ENCODE measurements around the gene INTS4. TPM values are rescaled to one million over a fixed set of nuclear protein-coding genes. Genes with fewer than 3 reads are reported as not detected.
"Not testable (repeated sequence)": the region's sequence is repeated elsewhere in the genome, so short reads cannot be mapped to it uniquely, and the experiment has no call there.

Gene INTS4
- total RNA-seq, 2 donors from 2014 or later = 22.7 to 30.9 TPM

GRCh38 chr11:78031629-78032028 is 37.2 kb upstream of the INTS4 start:
- no peaks in the 10 kb centered on the region for H3K9me3 ChIP-seq
- H3K27ac ChIP-seq = peak overlapping the region; percentile 26 to 76 (median 48)
- intact Hi-C loops (cut with DNase I) = no loop called here
- no peaks in the 10 kb centered on the region for H3K27me3 ChIP-seq
- H3K36me3 ChIP-seq (replicated peaks in 1 of 2; ENCODE audit: insufficient read depth in 1 of 2, low read depth in 2 of 2) = no peaks in the 10 kb centered on the region
- TF ChIP-seq CTCF (IDR thresholded peaks at IDR 0.05) (no peak), POLR2A (IDR thresholded peaks at IDR 0.05) (no peak)
- ATAC-seq (no peak), DNase-seq (no peak)
- H3K4me3 ChIP-seq = no peak overlapping the region
- H3K4me1 ChIP-seq = peaks cover 48% of the 10 kb centered on the region
- WGBS, 2 donors = 89 to 90% methylated on average over 3 of the region's 3 CpGs

GRCh38 chr11:78030429-78031325 is 36.2 kb upstream of the INTS4 start:
- ATAC-seq (peak; percentile 95), DNase-seq (peak; percentile 84 to 91 (median 88))
- no peak for TF ChIP-seq CTCF (IDR thresholded peaks at IDR 0.05)
- no peak for TF ChIP-seq POLR2A (IDR thresholded peaks at IDR 0.05)
- 18 to 27% methylated on average over 4 to 7 of the region's 7 CpGs for WGBS, 2 donors
- no peaks in the 10 kb centered on the region for H3K9me3 ChIP-seq
- H3K27ac ChIP-seq = peak overlapping the region; percentile 3 to 76 (median 59)
- peaks cover 46% of the 10 kb centered on the region for H3K4me1 ChIP-seq
- H3K36me3 ChIP-seq (replicated peaks in 1 of 2; ENCODE audit: insufficient read depth in 1 of 2, low read depth in 2 of 2) = no peaks in the 10 kb centered on the region
- H3K4me3 ChIP-seq = no peak overlapping the region
- no peaks in the 10 kb centered on the region for H3K27me3 ChIP-seq
- intact Hi-C loops (cut with DNase I) = no loop called here

- H3K36me3 ChIP-seq (replicated peaks in 1 of 2; ENCODE audit: insufficient read depth in 1 of 2, low read depth in 2 of 2); H3K9me3 ChIP-seq; ATAC-seq; H3K4me3 ChIP-seq; H3K27me3 ChIP-seq; intact Hi-C loops (cut with DNase I): not testable (repeated sequence)
- 77 to 85% methylated on average over 9 of the region's 9 CpGs for WGBS, 2 donors
- H3K4me1 ChIP-seq = peaks cover 52% of the 10 kb centered on the region
- peak overlapping the region in 2 of 4 donors; percentile 15 to 25 for H3K27ac ChIP-seq
- peak in 2 of 4 donors; percentile 33 to 72 for DNase-seq
Observed at GRCh38 chr11:78028423-78028822, 34.0 kb upstream of the INTS4 start.

GRCh38 chr11:78027759-78028158 is 33.3 kb upstream of the INTS4 start:
- H3K9me3 ChIP-seq = no peaks in the 10 kb centered on the region
- H3K4me1 ChIP-seq = peaks cover 50% of the 10 kb centered on the region
- no peaks in the 10 kb centered on the region for H3K27me3 ChIP-seq
- intact Hi-C loops (cut with DNase I) = no loop called here
- DNase-seq (no peak), ATAC-seq (no peak)
- H3K4me3 ChIP-seq = no peak overlapping the region
- no peak for TF ChIP-seq CTCF (IDR thresholded peaks at IDR 0.05)
- TF ChIP-seq POLR2A (IDR thresholded peaks at IDR 0.05) = no peak
- H3K36me3 ChIP-seq (replicated peaks in 1 of 2; ENCODE audit: insufficient read depth in 1 of 2, low read depth in 2 of 2) = no peaks in the 10 kb centered on the region
- H3K27ac ChIP-seq = no peak overlapping the region
- 56 to 65% methylated on average over 2 of the region's 2 CpGs for WGBS, 2 donors

- ATAC-seq (no peak), DNase-seq (no peak)
- Histone ChIP-seq H3K4me3 (no peak overlapping the region), H3K27me3 (no peaks in the 10 kb centered on the region), H3K4me1 (peaks cover 43% of the 10 kb centered on the region), H3K27ac (no peak overlapping the region), H3K9me3 (no peaks in the 10 kb centered on the region), H3K36me3 (replicated peaks in 1 of 2; ENCODE audit: insufficient read depth in 1 of 2, low read depth in 2 of 2) (no peaks in the 10 kb centered on the region)
- TF ChIP-seq CTCF (IDR thresholded peaks at IDR 0.05) (no peak), POLR2A (IDR thresholded peaks at IDR 0.05) (no peak)
- intact Hi-C loops (cut with DNase I) = no loop called here
Observed at GRCh38 chr11:78025378-78025777, 30.9 kb upstream of the INTS4 start.
